Sigmoid colon (tissue), 7 donors: ENCODE data around the gene DNASE1L1. TPM values are rescaled to one million over a fixed set of nuclear protein-coding genes. Genes with fewer than 3 reads are reported as not detected.

ENCODE experiments used
- DNase-seq: peaks from one replicate; pipeline ENCODE4 v3.0.0-alpha.2; 2019
- H3K27ac ChIP-seq, 4 donors: fragments of 200-600 bp; sonication (generic); one replicate each; pipeline ENCODE4 v1.5.1; 2016 to 2019; ENCODE audit warnings: mild to moderate bottlenecking in 1 of 4
- H3K27me3 ChIP-seq, 3 donors: fragments of 200-600 bp; sonication (generic); one replicate each; pipeline ENCODE4 v1.5.1; 2019; ENCODE audit warnings: mild to moderate bottlenecking in 1 of 3
- H3K36me3 ChIP-seq, 4 donors: fragments of 200-600 bp; sonication (generic); one replicate each; pipeline ENCODE4 v1.5.1; 2016 to 2019
- H3K4me1 ChIP-seq, 4 donors: fragments of 200-600 bp; sonication (generic); one replicate each; pipeline ENCODE4 v1.5.1; 2017 to 2019
- H3K4me3 ChIP-seq, 4 donors: fragments of 200-600 bp; sonication (generic); one replicate each; pipeline ENCODE4 v1.5.1; 2017 to 2019; ENCODE audit warnings: mild to moderate bottlenecking in 2 of 4, moderate library complexity in 1 of 4
- H3K9me3 ChIP-seq, 4 donors: fragments of 200-600 bp in 3 of 4; sonication (generic) in 3 of 4; one replicate each; pipeline versions ENCODE4 v1.5.1 to v1.6.1; 2013 to 2019
- CTCF ChIP-seq, 4 experiments: fragments of 450-650 bp in 3 of 4; fragments of 200-600 bp in 1 of 4; IDR thresholded peaks; one replicate each; pipeline ENCODE4 v1.5.1; 2016 to 2019; ENCODE audit warnings: antibody characterized with exemption in 4 of 4, mild to moderate bottlenecking in 3 of 4, moderate library complexity in 2 of 4
- EP300 ChIP-seq, 4 donors: sonication (generic); formaldehyde crosslinking; IDR thresholded peaks; one replicate each; pipeline ENCODE4 v1.6.1; 2017; ENCODE audit warnings: antibody characterized with exemption in 4 of 4
- POLR2A ChIP-seq, 2 donors: fragments of 450-650 bp; IDR thresholded peaks; one replicate each; pipeline ENCODE4 v1.6.1; 2016; ENCODE audit warnings: antibody characterized with exemption in 2 of 2, mild to moderate bottlenecking in 2 of 2, moderate library complexity in 2 of 2
- POLR2AphosphoS5 ChIP-seq, 4 donors: sonication (generic); formaldehyde crosslinking; IDR thresholded peaks; one replicate each; pipeline ENCODE4 v1.6.1; 2017; ENCODE audit warnings: antibody characterized with exemption in 4 of 4
- WGBS, 2 donors: extraction: QIAGEN DNeasy Blood & Tissue Kit; methylation state at CpG; one replicate each; pipeline ENCODE4 v1.1.7; 2013; 5-methylcytosine and 5-hydroxymethylcytosine counted together
- intact Hi-C: fragments of 100-400 bp; cut with DNase I; formaldehyde crosslinking; loops from one replicate; pipeline ENCODE4 v1.15.1; 2023
- polyA plus RNA-seq, 3 donors: library from polyadenylated mRNA; stranded (reverse); fragments of 200-250 nt; gene quantifications; one replicate each; pipeline ENCODE4 v1.2.3, GENCODE V29; 2013
- total RNA-seq, 4 donors: library from RNA; depleted of rRNA; stranded (reverse); fragments of >200 nt; gene quantifications; one replicate each; pipeline ENCODE4 v1.1.0, GENCODE V29; 2016
- donor health status: healthy with polysubstance abuse.
- donor health status: Bipolar disorder and iron deficiency.
- donor health status: healthy.

The DNASE1L1 gene
- total and polyA plus RNA-seq, 7 donors, result 10.9 to 25.7 (median 17.4) TPM

GRCh38 chrX:154428176-154429171 lies 19.4 kb upstream of the DNASE1L1 start, which contains the start of gene ATP6AP1:
Gene ATP6AP1 (plus strand): TSS chrX:154428677. CDS start chrX:154428693, 16 bp downstream.
- Histone ChIP-seq H3K36me3 (peaks cover 0 to 19% (median 0%) of the 10 kb centered on the region in 4 donors), H3K4me1 (peaks cover 0 to 25% (median 15%) of the 10 kb centered on the region in 4 donors), H3K9me3 (no peaks in the 10 kb centered on the region), H3K27ac (peak within 1 kb of the TSS; percentile 80 to 87 (median 84)), H3K27me3 (no peaks in the 10 kb centered on the region), H3K4me3 (peak within 1 kb of the TSS; percentile 73 to 79 (median 74))
- WGBS, 2 donors, result 6 to 9% methylated on average over 87 of the region's 87 CpGs
- TF ChIP-seq CTCF (IDR thresholded peaks at IDR 0.05), result no peak
- peak; percentile 60 to 81 (median 76) for TF ChIP-seq POLR2AphosphoS5 (IDR thresholded peaks at IDR 0.05)
- intact Hi-C loops, result no loop called here
- DNase-seq, result peak; percentile 97

GRCh38 chrX:154426916-154427770 lies 18.1 kb upstream of the DNASE1L1 start:
- 92 to 93% methylated on average over 13 of the region's 13 CpGs for WGBS, 2 donors
- TF ChIP-seq POLR2A (IDR thresholded peaks at IDR 0.05) (no peak), CTCF (IDR thresholded peaks at IDR 0.05) (no peak)
- Histone ChIP-seq H3K36me3 (peaks cover 0 to 7% (median 0%) of the 10 kb centered on the region in 4 donors), H3K9me3 (no peaks in the 10 kb centered on the region), H3K4me1 (peaks cover 0 to 25% (median 15%) of the 10 kb centered on the region in 4 donors), H3K27ac (peak overlapping the region in 1 of 4 donors; percentile 16), H3K4me3 (no peak overlapping the region), H3K27me3 (no peaks in the 10 kb centered on the region)
- intact Hi-C loops, result no loop called here
- no peak for DNase-seq

GRCh38 chrX:154420402-154420756 lies 11.3 kb upstream of the DNASE1L1 start:
- Histone ChIP-seq H3K36me3 (no peaks in the 10 kb centered on the region), H3K27me3 (no peaks in the 10 kb centered on the region), H3K4me3 (no peak overlapping the region), H3K9me3 (no peaks in the 10 kb centered on the region), H3K27ac (peak overlapping the region in 1 of 4 donors; percentile 27), H3K4me1 (no peaks in the 10 kb centered on the region)
- no peak for TF ChIP-seq CTCF (IDR thresholded peaks at IDR 0.05)
- no peak for TF ChIP-seq POLR2AphosphoS5 (IDR thresholded peaks at IDR 0.05)
- no peak for TF ChIP-seq POLR2A (IDR thresholded peaks at IDR 0.05)
- TF ChIP-seq EP300 (IDR thresholded peaks at IDR 0.05), result no peak
- DNase-seq, result no peak
- 91 to 94% methylated on average over 10 of the region's 10 CpGs for WGBS, 2 donors
- intact Hi-C loops, result no loop called here

GRCh38 chrX:154419688-154420401 lies 10.8 kb upstream of the DNASE1L1 start:
- TF ChIP-seq POLR2AphosphoS5 (IDR thresholded peaks at IDR 0.05) (no peak), CTCF (IDR thresholded peaks at IDR 0.05) (no peak), POLR2A (IDR thresholded peaks at IDR 0.05) (no peak), EP300 (IDR thresholded peaks at IDR 0.05) (no peak)

More at GRCh38 chrX:154419688-154420401, 10.8 kb upstream of the DNASE1L1 start:
- no peaks in the 10 kb centered on the region for H3K4me1 ChIP-seq
- H3K4me3 ChIP-seq, result no peak overlapping the region
- no peaks in the 10 kb centered on the region for H3K27me3 ChIP-seq
- H3K9me3 ChIP-seq, result no peaks in the 10 kb centered on the region
- no peaks in the 10 kb centered on the region for H3K36me3 ChIP-seq
- intact Hi-C loops, result no loop called here
- WGBS, 2 donors, result 86 to 90% methylated on average over 19 of the region's 19 CpGs
- DNase-seq, result no peak
- H3K27ac ChIP-seq, result peak overlapping the region in 1 of 4 donors; percentile 27
